ENCODE data around the gene KCNQ5.

The KCNQ5 gene

DNA sequence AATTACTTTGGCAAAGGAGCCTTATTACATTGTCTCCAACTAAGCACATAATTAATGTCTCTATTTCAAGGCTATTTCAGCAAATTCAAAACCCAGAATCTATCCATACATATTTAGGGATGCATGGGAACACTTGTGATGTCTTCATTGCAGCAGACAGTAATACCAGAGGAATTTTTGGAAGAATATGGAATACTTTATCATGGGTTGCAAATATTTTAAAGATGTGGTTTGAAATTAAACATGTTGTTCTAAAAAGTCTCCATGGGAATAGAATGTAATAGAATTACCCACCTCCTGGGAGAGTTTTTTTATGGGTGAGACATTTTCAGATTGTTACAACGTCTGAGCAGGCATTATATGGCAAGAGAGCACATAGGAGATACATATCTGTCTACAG is 170.8 kb downstream of the KCNQ5 start:
- DNase-seq, result no peak

DNA sequence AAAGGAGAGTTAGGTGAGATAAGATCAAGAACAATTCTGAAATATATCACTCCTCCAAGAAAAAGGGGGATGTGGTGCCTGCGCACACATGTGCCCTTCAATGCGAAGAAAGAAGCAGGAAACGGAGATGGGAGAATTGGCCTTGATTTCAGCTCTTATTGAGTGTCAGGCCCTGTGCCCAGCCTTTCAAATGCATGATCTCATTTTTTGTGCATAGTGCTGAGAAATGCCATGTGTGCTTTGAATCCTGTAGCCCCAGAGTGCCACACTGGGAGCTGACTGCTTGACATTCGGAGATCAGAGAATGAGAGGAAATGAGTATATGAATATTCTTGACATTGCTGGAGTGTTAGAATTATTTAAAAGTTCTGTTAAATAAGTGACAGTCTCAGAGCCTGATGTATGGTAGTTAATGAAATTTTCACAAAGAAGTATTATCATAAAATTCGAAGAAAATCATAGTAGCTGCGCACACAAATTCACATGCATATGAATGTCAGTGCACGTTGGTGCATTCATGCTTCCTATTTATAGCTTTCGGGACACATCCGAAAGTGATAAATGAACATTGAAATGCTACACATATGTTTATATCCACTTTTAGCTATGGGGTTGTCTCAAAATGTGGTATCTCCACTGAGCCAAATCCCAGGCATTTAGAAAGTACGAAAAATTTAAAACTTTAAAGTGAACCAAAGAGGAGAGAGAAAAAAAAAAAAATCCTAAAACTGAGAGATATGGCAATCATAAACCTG is 172.0 kb downstream of the KCNQ5 start:
- no peak for DNase-seq

DNA sequence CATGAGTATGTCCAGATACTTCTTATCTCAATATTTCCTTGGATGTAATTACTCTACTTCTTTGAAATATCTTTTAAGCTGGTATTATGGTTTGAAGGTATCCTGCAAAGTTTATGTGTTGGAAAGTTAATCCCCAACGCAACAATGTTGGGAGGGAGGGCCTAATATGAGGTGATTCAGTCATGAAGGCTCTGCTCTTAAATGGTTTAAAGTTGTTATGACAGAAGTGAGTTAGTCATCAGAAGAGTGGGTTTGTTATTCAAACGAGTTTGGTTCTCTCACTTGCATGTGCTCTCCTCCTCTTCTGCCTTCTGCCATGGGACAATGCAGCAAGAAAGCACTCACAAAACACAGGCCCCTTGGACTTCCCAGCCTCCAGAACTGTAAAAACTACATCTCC is 176.3 kb downstream of the KCNQ5 start:
- DNase-seq, result peak in 5 of 56 donors; percentile 1 to 20 (median 14)

DNA sequence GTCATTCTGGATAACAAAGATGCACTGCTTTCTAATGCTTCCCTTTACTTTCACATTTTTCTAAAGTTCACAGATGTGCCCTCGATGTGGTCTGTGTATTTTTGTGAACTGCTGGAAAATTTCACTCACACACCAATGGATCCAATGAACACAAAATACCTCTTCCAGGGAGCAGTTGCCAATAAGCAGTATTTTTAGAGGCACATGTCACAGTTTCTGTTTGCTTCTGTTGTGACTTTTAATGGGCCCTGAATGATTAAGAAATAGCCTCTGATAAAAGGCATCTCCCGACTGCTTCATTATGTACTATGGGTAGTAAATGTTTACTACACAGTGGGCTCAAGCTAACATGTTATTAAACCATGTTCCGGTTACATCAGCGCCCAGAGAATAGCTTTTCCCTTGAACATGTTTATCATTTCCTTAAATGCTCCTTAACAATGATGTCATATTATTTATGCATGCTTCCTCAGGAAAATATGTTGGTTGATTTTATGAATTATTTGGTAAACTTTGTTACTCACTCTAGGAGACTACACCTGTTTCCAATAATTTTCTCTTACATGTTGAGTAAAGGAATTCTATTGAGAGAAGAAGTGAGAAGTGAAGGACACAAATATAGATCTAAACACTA is 188.0 kb downstream of the KCNQ5 start:
- DNase-seq, result no peak

DNA sequence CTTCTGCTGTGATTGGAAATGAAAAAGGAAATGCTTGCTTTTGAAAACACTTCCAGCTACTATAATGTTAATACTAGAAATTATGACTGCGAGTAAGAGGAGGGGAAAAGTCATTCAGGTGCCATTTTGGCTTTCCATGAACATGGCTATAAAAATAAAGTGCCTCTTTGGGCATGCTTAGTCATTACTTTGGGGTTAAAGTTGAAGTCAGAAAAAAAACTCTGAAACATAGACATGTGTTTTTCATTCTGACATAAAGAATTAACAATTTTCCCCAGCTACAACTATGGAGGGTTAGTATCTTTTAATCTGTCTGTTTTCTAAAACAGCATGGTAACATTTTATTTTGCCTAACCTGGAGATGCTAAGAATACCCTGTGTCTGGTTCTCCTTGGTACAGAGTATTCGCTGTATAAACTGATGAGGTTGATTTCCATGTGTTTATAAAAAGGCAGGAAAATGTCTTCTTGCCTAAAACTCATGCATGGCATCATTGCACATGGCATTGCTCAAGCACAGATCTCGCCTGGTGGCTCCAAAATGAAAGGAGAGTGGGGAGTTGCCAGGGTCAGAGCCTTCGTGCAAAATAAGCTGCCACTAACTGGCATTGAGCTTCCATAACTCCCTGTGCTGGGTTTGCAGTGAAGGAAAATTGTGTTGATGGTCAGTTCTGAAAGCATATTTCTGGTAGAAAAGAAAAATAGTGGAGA is 188.9 kb downstream of the KCNQ5 start:
- no peak for DNase-seq

DNA sequence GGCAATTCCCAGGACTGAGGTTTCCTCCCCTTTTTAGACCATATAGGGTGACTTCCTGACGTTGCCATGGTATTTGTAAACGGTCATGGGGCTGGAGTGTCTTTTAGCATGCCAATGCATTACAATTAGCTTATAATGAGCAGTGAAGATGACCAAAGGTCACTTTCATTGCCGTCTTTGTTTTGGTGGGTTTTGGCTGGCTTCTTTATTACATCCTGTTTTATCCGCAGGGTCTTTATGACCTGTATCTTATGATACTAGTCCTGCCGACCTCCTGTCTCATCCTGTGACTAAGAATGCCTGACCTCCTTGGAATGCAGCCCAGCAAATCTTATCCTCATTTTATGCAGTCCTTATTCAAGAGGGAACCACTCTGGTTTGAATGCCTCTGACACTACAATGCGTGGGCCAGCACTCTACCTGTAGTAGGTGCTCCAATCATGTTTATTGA is 190.1 kb downstream of the KCNQ5 start:
- DNase-seq, result no peak

DNA sequence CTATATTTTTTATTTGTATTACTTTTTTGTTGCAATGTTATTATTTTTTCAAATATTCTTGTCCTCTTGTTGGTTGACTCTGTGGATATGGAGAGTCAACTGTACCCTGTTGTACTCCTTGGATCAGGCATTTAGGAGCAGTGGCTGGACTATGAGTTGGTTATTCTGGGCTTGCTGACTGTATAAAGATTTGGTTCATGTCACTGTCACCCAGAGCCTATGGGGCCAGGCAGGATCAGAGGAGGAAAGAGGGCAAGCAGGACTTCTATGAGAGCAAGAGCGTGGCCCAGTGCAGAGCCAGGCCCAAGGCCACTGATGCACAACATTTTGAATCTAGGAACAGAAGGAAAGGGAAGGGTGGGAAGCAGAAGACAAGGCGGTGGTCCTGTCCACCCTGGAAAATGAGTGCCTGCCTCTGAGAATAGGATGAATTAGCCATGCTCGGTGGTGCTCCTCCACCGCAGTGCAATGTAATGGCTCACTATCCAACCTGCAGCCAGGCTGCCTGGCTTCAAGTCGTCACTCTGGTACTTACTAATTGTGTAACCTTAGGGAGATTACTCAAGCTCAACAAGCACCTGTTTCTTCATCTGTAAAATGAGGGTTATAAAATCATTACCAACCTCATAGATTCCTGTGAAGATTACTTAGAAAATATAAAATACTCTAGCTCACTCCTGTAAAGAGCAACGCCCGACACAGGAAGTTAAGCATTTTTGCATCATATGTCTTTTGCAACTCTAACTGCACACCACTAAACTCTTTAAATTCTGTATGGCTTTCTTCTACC is 192.1 kb downstream of the KCNQ5 start:
- no peak for DNase-seq

DNA sequence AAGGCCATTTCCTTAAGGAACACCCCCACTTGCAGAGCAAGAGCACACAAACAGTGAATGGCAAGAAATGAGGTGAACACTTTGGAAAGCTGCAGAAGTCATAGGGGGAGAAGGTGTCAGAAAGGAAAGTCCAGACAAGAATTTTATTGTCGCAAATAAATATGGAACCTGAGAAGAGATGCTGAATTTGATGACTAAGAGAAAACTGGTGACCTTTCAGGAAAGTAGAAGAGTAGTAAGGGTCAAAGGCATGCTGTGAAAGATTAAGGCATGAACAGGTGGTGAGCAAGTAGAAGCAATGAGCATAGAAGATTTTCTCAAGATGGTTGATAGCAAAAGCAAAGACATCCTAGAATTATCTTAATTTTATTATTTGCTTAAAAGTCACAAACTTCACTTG is 194.2 kb downstream of the KCNQ5 start:
- no peak for DNase-seq

DNA sequence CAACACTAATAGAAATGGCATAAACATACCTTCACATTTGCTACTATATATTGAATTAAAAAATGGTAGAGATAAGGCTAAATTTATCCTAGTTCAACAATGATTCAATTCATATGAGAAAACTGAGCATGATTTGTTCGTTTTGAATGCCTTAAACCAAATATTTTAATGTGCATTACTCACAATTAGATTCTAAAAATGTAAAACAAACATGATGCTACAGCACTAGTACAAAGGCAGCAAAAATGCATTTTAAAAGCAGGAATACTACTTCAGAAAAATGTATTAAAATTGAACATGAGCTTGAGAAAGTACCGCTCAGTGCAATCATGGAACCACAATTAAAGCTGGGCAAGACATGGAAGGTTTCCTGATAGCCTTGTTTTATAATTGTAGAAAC is 195.3 kb downstream of the KCNQ5 start:
- no peak for DNase-seq

DNA sequence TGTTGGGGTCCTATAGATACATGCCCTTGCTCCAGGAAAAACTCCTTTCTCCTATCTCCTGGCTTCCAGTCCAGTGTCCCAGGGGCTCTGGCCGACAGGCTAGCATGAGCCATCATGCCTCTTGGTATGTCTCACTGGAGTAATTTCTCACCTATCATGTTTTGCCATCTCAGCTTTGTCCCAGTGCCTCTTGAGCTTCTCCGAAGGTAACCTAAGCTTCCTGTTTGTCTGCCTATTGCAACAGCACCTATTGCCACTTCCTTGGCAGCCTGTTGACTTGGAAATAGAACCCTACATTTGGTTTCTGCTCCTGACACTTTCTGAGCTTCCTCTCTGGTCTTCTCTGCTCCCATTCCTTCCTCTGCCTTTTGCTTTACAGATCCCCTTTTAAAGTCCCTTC is 197.7 kb downstream of the KCNQ5 start:
- DNase-seq, result no peak

DNA sequence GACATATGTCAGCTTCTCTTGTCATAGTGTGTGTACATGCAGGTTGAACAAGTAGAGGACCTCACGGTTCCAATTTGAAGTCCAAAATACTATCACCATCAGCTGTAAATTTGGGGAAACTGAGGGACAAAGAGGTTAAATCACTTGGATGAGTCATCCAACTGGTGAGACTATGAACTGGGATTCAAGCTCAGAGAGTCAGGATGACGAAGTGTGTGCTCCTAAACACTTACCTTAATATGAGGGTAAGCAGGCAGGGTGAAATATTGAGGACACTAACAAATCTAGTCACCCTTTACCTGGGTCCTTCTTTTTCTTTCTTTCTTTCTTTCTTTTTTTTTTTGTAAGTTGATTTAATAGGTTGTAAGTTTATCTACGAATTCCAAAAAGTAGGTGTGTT is 198.3 kb downstream of the KCNQ5 start:
- no peak for DNase-seq

DNA sequence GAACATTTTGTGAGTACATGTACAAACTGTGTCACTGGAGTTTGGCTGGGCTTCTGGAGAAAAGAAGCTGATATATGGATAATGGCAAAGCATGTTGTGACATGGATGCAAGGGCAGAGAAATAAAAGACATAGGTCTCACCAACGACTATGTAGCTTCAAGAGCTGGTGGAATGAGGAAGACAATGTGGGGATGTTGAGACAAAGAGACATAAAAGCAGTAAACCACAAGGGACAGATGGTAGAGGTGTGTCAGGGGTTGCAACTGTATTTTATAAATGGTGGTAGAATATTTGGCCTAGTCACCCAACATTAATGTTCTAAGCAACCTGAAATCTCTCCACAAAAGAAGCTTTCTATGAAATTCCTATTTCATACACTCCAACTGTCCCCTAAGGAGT is 199.0 kb downstream of the KCNQ5 start:
- DNase-seq, result no peak

DNA sequence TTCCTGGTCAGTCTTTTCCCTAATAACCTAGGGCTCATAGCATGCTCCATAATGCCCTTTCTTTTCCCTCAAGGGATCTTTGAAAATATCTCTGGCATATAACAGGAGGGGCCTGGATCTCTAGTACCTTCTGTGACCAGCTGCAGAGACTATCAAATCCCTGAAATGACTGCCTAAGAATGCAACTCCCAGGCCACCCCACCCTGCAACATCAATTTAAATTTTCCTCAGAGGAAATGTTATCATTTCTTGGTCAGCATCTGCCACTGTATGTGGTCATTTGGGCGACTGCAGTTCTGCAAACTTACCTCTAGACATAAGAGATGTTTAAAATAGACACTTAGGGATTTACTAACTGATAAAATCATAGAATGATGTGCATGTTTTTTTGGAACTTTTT is 200.2 kb downstream of the KCNQ5 start:
- DNase-seq, result no peak

DNA sequence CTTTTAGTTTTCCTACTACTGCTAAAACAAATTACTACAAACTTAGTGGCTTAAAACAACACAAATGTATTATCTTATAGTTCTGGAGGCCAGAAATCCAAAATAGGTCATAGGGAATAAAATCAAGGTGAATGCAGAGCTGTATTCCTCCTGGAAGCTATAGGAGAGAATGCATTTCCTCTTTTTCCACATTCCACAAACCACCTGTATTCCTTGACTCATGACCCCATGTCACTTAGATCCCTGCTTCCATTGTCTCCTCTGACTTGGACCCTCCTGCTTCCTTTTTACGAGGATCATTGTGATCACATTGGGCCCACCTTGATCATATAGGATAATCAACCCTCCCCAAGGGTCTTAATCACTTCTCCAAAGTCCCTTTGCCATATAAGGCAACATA is 200.8 kb downstream of the KCNQ5 start:
- no peak for DNase-seq

DNA sequence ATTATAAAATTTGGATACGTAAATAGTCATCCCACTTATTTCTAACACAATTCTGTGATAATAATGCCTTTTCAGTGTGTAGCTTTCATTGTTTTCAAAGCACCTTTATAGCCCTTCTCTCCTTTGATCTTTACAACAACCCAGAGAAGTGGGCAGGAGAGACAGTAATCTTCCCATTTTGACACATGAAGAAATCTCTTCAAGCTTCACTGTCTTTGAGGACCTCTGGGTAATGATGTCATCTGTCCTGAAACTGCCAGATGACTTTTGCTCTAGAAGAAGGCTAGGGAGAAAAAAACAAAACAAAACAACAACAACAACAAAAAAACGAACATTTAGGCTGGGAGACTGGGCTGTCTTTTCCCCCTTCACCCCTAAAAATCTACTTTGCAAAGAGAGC is 203.0 kb downstream of the KCNQ5 start:
- DNase-seq, result no peak

DNA sequence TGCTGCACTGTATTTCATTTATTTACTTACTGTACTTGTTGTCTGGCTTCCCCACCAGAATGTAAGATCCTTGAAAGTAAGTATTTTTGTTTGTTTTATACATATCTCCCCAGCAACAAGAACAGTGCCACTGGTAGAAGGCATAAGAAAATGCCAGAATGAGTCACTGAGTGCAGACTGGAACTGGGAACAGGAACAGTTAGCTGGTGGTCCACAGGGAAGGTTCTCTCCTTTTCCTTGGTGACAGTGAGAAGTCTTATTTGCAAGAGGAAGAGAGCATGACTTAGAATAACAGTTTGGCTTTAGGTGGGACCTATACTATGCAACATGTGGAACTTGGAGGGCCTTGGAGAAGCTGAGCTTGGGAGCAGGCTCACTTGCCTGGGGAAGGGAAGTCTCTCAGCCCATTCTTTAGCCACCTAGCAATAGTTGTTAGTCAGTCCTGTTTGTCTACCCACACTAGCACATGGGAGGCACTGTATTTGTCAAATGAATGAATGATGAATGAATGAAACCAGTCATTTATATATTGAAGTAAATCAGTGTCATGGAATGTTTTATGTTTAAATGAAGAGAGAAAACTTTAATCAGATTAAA is 203.5 kb downstream of the KCNQ5 start:
- no peak for DNase-seq

DNA sequence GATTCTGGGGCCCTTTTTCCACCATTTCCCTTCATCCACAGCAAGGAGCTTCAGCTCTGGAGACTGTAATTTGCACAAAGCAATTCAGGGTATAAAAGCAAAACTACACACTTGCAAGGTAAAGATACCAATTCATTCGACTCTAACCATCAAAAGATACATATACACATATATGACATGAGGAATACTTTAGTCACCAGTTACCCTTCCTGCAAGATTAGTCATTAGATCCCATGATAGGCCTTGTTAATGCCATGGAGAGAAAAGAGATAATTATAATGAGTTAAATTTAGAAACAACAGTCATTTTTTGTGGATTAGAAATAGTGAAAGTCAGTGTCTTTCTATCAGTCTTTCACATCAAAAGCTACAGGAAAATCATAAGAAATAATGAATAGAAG is 204.2 kb downstream of the KCNQ5 start:
- no peak for DNase-seq

DNA sequence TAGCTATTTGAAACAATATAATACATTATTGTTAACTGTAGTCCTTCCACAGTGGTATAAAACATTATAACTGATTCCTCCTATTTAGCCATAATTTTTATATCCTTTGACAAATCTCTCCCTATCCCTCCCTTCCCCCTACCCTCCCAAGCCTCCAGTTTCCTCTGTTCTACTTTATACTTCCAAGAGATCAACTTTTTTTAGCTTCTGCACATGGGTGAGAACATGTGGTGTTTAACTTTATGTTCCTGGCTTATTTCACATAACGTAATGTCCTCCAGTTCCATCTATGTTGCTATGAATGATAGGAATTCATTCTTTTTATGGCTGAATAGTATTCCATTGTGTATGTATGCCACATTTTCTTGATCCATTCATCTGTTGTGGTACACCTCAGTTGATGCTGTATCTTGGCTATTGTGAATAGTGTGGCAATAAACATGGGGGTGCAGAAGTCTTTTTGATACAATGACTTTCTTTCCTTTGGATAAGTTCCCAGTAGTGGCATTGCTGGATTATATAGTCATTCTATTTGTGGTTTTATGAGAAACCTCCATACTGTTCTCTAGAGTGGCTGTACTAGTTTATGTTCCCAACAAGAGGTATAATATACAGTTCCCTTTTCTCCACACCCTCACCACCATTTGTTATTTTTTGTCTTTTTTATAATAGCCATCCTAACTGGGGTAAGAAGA is 205.0 kb downstream of the KCNQ5 start:
- DNase-seq, result no peak

DNA sequence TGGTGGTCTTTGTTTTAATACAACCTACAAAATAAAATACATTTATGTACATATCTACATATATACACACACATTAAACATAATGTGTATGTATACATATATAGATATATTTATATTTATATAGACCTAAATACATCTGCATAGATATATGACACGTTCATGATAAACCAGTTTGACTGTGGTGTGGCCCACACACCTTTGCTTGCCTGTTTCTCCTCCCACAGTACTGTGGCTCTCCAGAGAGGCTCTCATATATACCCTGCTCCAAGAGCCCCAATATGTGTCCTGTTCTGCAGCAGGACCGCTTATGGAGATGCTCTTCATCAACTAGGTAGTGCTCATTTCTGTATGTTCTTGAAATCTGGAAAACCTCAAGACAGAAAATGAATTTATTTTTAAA is 207.0 kb downstream of the KCNQ5 start:
- DNase-seq, result no peak

DNA sequence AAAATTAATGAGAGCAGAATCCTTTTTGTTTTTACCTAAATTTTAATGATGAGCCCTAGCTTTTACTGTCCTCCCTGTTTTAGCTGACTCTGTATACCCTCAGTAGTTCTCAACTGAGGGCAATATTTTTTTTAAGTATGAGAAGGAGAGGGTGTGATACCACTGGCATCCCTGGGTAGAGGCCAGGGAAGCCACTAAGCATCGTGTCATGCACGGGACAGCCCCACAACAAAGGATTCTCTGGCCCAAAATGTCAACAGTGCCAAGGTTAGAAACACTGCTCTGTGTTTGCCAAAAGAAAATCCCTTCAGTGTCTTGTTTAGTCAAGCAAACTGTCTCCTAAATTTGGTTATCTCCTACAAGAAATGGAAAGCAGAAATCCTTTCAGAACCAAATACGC is 210.4 kb downstream of the KCNQ5 start:
- no peak for DNase-seq

DNA sequence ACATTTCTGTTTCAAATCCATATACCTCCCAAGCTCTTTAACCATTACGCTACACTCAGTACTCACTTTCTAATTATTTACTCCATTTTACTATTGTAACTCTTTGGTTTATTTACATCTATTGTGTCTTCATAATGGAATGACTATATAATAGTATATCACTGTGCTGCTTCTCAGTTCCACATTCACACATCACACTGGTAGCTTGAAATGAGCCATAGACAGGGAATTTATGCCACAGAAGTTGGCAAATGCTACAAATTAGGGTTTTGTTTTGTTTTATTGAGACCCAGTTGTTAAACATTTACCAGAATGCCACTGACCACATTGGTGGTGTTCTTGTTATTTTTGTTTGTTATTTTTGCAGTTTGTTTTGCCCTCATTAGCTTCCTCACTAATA is 213.9 kb downstream of the KCNQ5 start:
- DNase-seq, result no peak
